HEK293 (cell line): ENCODE results near the gene TALDO1.

Experiments used
- GLIS2 ChIP-seq: fragments of 450-650 bp; formaldehyde crosslinking; IDR thresholded peaks from 2 replicates; pipeline ENCODE4 v1.5.1; 2016; ENCODE audit warnings: missing biosample characterization, missing genetic modification characterization
- KLF1 ChIP-seq: fragments of 450-650 bp; formaldehyde crosslinking; IDR thresholded peaks from 2 replicates; pipeline ENCODE4 v1.5.1; 2016; ENCODE audit warnings: missing biosample characterization, missing genetic modification characterization
- MZF1 ChIP-seq: fragments of 450-650 bp; formaldehyde crosslinking; IDR thresholded peaks from 2 replicates; pipeline ENCODE4 v1.5.1; 2017; ENCODE audit warnings: missing biosample characterization, missing genetic modification characterization, borderline replicate concordance
- REPIN1 ChIP-seq: fragments of 450-650 bp; formaldehyde crosslinking; IDR thresholded peaks from 2 replicates; pipeline ENCODE4 v1.5.1; 2017; ENCODE audit warnings: missing biosample characterization, missing genetic modification characterization, low read depth
- ZBTB44 ChIP-seq: fragments of 450-650 bp; IDR thresholded peaks from 2 replicates; pipeline ENCODE4 v1.5.1; 2018; ENCODE audit warnings: missing biosample characterization, mild to moderate bottlenecking, missing genetic modification characterization
- ZBTB49 ChIP-seq: fragments of 450-650 bp; formaldehyde crosslinking; IDR thresholded peaks from 2 replicates; pipeline ENCODE4 v1.5.1; 2016; ENCODE audit warnings: missing biosample characterization, missing genetic modification characterization, low read depth
- ZFHX2 ChIP-seq: fragments of 450-650 bp; formaldehyde crosslinking; conservative IDR thresholded peaks from 2 replicates; pipeline ENCODE4 v1.5.1; 2016; ENCODE audit warnings: missing biosample characterization, missing genetic modification characterization
- ZFP3 ChIP-seq: fragments of 450-650 bp; formaldehyde crosslinking; IDR thresholded peaks from 2 replicates; pipeline ENCODE4 v1.5.1; 2016; ENCODE audit warnings: low read depth, missing biosample characterization, missing genetic modification characterization
- ZIC2 ChIP-seq: fragments of 450-650 bp; formaldehyde crosslinking; IDR thresholded peaks from 2 replicates; pipeline ENCODE4 v1.5.1; 2016; ENCODE audit warnings: missing biosample characterization, missing genetic modification characterization
- ZNF146 ChIP-seq: fragments of 450-650 bp; formaldehyde crosslinking; IDR thresholded peaks from 2 replicates; pipeline ENCODE4 v1.5.1; 2016; ENCODE audit warnings: missing biosample characterization, missing genetic modification characterization
- ZNF18 ChIP-seq: fragments of 450-650 bp; formaldehyde crosslinking; IDR thresholded peaks from 2 replicates; pipeline ENCODE4 v1.5.1; 2016; ENCODE audit warnings: missing biosample characterization, missing genetic modification characterization
- ZNF2 ChIP-seq: fragments of 450-650 bp; formaldehyde crosslinking; IDR thresholded peaks from 2 replicates; pipeline ENCODE4 v1.5.1; 2016; ENCODE audit warnings: missing biosample characterization, missing genetic modification characterization
- ZNF501 ChIP-seq: fragments of 450-650 bp; formaldehyde crosslinking; IDR thresholded peaks from 2 replicates; pipeline ENCODE4 v1.5.1; 2016; ENCODE audit warnings: missing biosample characterization, missing genetic modification characterization
- ZNF544 ChIP-seq: fragments of 450-650 bp; formaldehyde crosslinking; IDR thresholded peaks from 2 replicates; pipeline ENCODE4 v1.5.0; 2017; ENCODE audit warnings: missing biosample characterization, missing genetic modification characterization
- ZNF558 ChIP-seq: fragments of 450-650 bp; formaldehyde crosslinking; IDR thresholded peaks from 2 replicates; pipeline ENCODE4 v1.5.1; 2016; ENCODE audit warnings: missing biosample characterization, missing genetic modification characterization
- ZNF600 ChIP-seq: fragments of 450-650 bp; formaldehyde crosslinking; IDR thresholded peaks from 2 replicates; pipeline ENCODE4 v1.5.1; 2016; ENCODE audit warnings: missing biosample characterization, missing genetic modification characterization
- ZNF621 ChIP-seq: fragments of 450-650 bp; formaldehyde crosslinking; IDR thresholded peaks from 2 replicates; pipeline ENCODE4 v1.5.1; 2017; ENCODE audit warnings: missing biosample characterization, missing genetic modification characterization
- ZNF654 ChIP-seq: fragments of 450-650 bp; formaldehyde crosslinking; IDR thresholded peaks from 2 replicates; pipeline ENCODE4 v1.5.1; 2016; ENCODE audit warnings: low read depth, missing biosample characterization, missing genetic modification characterization
- ZNF747 ChIP-seq: fragments of 450-650 bp; formaldehyde crosslinking; IDR thresholded peaks from 2 replicates; pipeline ENCODE4 v1.5.1; 2016; ENCODE audit warnings: missing biosample characterization, missing genetic modification characterization
- ZNF785 ChIP-seq: fragments of 450-650 bp; formaldehyde crosslinking; IDR thresholded peaks from 2 replicates; pipeline ENCODE4 v1.5.1; 2016; ENCODE audit warnings: missing biosample characterization, missing genetic modification characterization
- ZNF830 ChIP-seq: fragments of 450-650 bp; IDR thresholded peaks from 2 replicates; pipeline ENCODE4 v1.5.0; 2018; ENCODE audit warnings: missing biosample characterization, missing genetic modification characterization, low read depth, mild to moderate bottlenecking, moderate library complexity
- ZSCAN16 ChIP-seq: fragments of 450-650 bp; formaldehyde crosslinking; IDR thresholded peaks from 2 replicates; pipeline ENCODE4 v1.5.1; 2016; ENCODE audit warnings: missing biosample characterization, missing genetic modification characterization
- ZXDB ChIP-seq: fragments of 450-650 bp; formaldehyde crosslinking; IDR thresholded peaks from 2 replicates; pipeline ENCODE4 v1.5.1; 2016; ENCODE audit warnings: missing biosample characterization, missing genetic modification characterization
- TF ChIP-seq, protein P1 (sequence below): fragments of 450-650 bp; formaldehyde crosslinking; IDR thresholded peaks from 2 replicates; pipeline ENCODE4 v1.5.1; 2017; ENCODE audit warnings: missing biosample characterization, missing genetic modification characterization
- TF ChIP-seq, protein P2 (sequence below): fragments of 450-650 bp; formaldehyde crosslinking; optimal IDR thresholded peaks from 2 replicates; pipeline ENCODE3; 2016; ENCODE audit warnings: missing biosample characterization, mild to moderate bottlenecking, missing genetic modification characterization
- TF ChIP-seq, protein P3 (sequence below): fragments of 450-650 bp; formaldehyde crosslinking; IDR thresholded peaks from 2 replicates; pipeline ENCODE4 v1.5.1; 2016; ENCODE audit warnings: missing biosample characterization, missing genetic modification characterization
- TF ChIP-seq, protein P4 (sequence below): fragments of 450-650 bp; formaldehyde crosslinking; IDR thresholded peaks from 2 replicates; pipeline ENCODE4 v1.5.1; 2016; ENCODE audit warnings: missing biosample characterization, missing genetic modification characterization

TALDO1 gene

DNA sequence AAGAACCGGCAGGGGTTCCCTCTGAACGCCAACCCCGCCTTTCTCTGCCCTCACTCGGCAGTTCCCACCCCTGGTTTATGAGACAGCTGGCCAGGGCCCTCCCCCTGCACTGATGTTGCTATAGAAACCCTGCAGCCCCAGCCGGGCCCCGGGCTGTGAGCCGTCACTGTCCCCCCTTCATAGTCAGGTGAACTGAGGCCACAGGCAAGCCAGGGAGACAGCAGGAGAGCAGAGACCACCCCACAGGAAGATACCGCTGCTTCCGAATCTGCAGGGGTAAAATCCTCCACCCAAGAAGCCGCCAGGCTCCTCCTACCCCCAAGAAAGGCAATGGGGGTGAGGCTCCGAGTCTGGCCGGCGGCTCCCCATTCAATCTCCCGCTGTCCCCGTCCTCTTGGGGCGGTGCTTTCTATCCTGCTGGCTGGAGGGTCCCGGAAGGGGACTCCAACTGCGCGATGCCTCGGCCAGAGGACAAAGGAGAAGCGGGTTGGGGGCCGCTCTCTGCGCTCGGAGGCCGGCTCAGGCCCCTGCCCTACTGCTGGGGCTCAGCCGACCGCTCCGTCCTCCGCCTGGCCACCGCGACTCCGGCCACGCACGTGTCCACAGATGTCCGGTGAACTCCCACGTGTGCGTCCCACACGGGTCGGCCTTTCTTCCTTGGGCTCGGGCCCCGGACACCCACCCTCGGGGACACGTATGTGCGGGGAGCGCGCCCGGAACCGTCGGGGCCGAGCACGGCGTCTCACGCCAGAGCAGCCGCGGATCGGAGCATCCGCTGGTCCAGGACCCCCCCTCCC is 50.2 kb downstream of the TALDO1 start (continued):
- peak; percentile 97 for TF ChIP-seq ZNF18 (tag by site-specific recombination)
- TF ChIP-seq ZNF600 = peak; percentile 38
- TF ChIP-seq, protein P1, sequence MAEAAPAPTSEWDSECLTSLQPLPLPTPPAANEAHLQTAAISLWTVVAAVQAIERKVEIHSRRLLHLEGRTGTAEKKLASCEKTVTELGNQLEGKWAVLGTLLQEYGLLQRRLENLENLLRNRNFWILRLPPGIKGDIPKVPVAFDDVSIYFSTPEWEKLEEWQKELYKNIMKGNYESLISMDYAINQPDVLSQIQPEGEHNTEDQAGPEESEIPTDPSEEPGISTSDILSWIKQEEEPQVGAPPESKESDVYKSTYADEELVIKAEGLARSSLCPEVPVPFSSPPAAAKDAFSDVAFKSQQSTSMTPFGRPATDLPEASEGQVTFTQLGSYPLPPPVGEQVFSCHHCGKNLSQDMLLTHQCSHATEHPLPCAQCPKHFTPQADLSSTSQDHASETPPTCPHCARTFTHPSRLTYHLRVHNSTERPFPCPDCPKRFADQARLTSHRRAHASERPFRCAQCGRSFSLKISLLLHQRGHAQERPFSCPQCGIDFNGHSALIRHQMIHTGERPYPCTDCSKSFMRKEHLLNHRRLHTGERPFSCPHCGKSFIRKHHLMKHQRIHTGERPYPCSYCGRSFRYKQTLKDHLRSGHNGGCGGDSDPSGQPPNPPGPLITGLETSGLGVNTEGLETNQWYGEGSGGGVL (tag by site-specific recombination) = peak; percentile 98
- no peak for TF ChIP-seq ZNF544 (tag by site-specific recombination)
- TF ChIP-seq ZNF501 = peak; percentile 56; the same call in 1 of the 2 replicates
- no peak for TF ChIP-seq ZNF146 (tag by site-specific recombination)
- TF ChIP-seq, protein P2, sequence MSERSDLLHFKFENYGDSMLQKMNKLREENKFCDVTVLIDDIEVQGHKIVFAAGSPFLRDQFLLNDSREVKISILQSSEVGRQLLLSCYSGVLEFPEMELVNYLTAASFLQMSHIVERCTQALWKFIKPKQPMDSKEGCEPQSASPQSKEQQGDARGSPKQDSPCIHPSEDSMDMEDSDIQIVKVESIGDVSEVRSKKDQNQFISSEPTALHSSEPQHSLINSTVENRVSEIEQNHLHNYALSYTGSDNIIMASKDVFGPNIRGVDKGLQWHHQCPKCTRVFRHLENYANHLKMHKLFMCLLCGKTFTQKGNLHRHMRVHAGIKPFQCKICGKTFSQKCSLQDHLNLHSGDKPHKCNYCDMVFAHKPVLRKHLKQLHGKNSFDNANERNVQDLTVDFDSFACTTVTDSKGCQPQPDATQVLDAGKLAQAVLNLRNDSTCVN = peak; percentile 88
- TF ChIP-seq GLIS2 (tag by site-specific recombination) = peak; percentile 91
- no peak; the same call in 1 of the 2 replicates for TF ChIP-seq ZNF2 (tag by site-specific recombination)
- no peak for TF ChIP-seq ZNF621 (tag by site-specific recombination)
- TF ChIP-seq ZNF785 (tag by site-specific recombination) = no peak
- TF ChIP-seq ZBTB49 (tag by site-specific recombination) = no peak
- no peak for TF ChIP-seq MZF1 (tag by site-specific recombination)
- no peak for TF ChIP-seq ZNF830
- peak; percentile 51; the same call in 1 of the 2 replicates for TF ChIP-seq ZXDB (tag by site-specific recombination)
- peak; percentile 29 for TF ChIP-seq ZFHX2 (tag by site-specific recombination)
- TF ChIP-seq ZIC2 (tag by site-specific recombination) = peak; percentile 89
- peak; percentile 52; the same call in 1 of the 2 replicates for TF ChIP-seq KLF1 (tag by site-specific recombination)
- TF ChIP-seq ZFP3 = no peak
- TF ChIP-seq ZNF558 (tag by site-specific recombination) = no peak
- peak; percentile 45; the same call in 1 of the 2 replicates for TF ChIP-seq ZBTB44 (tag by site-specific recombination)
- TF ChIP-seq REPIN1 (tag by site-specific recombination) = no peak
- TF ChIP-seq, protein P3, sequence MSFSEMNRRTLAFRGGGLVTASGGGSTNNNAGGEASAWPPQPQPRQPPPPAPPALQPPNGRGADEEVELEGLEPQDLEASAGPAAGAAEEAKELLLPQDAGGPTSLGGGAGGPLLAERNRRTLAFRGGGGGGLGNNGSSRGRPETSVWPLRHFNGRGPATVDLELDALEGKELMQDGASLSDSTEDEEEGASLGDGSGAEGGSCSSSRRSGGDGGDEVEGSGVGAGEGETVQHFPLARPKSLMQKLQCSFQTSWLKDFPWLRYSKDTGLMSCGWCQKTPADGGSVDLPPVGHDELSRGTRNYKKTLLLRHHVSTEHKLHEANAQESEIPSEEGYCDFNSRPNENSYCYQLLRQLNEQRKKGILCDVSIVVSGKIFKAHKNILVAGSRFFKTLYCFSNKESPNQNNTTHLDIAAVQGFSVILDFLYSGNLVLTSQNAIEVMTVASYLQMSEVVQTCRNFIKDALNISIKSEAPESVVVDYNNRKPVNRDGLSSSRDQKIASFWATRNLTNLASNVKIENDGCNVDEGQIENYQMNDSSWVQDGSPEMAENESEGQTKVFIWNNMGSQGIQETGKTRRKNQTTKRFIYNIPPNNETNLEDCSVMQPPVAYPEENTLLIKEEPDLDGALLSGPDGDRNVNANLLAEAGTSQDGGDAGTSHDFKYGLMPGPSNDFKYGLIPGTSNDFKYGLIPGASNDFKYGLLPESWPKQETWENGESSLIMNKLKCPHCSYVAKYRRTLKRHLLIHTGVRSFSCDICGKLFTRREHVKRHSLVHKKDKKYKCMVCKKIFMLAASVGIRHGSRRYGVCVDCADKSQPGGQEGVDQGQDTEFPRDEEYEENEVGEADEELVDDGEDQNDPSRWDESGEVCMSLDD = peak; percentile 63; the same call in 1 of the 2 replicates
- TF ChIP-seq ZNF654 = no peak
- no peak for TF ChIP-seq ZSCAN16 (tag by site-specific recombination)
- no peak for TF ChIP-seq ZNF747 (tag by site-specific recombination)
- TF ChIP-seq, protein P4, sequence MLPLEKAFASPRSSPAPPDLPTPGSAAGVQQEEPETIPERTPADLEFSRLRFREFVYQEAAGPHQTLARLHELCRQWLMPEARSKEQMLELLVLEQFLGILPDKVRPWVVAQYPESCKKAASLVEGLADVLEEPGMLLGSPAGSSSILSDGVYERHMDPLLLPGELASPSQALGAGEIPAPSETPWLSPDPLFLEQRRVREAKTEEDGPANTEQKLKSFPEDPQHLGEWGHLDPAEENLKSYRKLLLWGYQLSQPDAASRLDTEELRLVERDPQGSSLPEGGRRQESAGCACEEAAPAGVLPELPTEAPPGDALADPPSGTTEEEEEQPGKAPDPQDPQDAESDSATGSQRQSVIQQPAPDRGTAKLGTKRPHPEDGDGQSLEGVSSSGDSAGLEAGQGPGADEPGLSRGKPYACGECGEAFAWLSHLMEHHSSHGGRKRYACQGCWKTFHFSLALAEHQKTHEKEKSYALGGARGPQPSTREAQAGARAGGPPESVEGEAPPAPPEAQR (tag by site-specific recombination) = no peak
